Raji (cell line): Measurements from ENCODE around the gene UBR1.

Experiments
- POLR2A ChIP-seq: IDR thresholded peaks from 2 replicates; pipeline ENCODE4 v1.6.1; 2011; ENCODE audit warnings: low read depth, low read length, control low read depth; ENCODE audit not compliant: insufficient read depth

The UBR1 gene

DNA sequence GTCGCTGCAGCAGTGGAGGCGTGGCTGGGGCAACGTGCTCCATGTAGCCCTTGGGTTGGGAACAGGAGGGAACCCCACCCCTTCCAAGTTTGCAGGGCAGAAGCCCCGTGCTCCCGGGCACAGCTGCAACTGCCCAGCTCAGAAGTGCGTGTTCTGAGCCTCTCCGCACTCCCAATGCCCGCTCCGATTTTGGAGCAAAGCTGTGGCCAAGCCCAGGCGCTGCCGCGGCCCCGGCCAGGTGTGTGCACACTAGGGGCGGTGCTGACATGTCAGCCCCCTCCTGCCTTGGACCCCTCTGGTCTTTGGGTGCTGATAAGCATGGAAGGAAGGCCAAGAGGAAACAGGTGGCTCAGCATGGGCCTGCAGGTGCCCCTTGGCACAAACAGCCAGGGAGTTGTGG is 97.7 kb downstream of the UBR1 start:
- TF ChIP-seq POLR2A = no peak

DNA sequence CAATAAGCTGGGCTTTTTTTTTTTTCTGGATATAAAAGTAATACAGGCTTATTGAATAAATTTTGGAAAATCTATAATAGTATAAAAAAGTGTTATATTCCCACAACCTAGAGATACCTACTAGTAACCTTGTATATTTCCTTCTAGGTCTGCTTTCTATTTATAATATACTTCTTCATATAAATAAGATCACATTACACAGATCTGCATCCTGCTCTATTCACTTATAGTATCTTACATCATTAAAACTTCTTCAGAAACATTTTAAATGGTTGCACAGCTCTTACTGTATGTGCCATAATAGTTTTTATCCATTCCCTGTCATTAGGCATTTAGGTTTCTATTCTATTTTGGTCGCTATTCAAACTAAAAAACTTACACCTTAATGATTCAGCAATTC is 98.3 kb downstream of the UBR1 start:
- TF ChIP-seq POLR2A = no peak

DNA sequence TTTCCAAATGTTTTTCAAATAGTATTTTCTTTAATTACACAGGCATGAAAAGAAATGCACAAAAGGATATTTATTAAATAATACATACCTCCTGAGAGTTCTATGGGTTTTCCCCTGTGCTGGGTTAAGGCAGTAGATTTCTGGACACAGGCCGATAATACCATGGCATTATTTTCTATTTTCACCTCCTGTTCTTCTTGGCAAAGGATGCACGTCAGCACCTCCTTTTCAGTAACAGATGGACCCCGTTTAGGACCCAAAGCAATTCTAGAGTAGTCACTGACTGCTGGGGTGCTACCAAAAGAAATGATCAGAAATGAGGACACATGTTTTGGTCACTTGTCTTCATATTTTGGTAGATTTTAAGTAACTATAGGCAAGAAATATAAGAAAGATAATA is 98.8 kb downstream of the UBR1 start:
- no peak for TF ChIP-seq POLR2A

DNA sequence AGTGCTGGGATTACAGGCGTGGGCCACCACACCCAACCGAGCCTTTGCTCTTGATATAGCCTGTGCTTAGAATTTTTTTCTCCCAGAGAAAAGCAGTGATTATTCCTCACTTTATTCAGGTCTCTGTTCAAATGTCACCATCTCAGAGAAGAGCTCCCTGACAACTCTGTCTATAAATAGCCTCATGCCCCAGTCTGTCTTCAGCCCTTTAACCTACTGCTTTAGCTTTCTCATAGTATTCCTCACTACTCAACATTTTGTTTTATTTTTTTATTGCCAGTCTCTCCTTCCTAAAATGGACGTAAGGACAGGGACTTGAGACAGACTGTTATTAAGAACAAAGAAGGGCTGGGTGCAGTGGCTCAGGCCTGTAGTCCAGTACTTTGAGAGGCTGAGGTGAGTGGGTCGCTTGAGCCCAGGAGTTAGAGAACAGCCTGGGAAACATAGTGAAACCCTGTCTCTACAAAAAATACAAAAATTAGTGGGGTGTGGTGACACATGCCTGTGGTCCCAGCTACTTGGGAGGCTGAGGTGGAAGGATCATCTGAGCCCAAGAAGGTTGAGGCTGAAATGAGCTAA is 106.5 kb downstream of the UBR1 start:
- TF ChIP-seq POLR2A = no peak

DNA sequence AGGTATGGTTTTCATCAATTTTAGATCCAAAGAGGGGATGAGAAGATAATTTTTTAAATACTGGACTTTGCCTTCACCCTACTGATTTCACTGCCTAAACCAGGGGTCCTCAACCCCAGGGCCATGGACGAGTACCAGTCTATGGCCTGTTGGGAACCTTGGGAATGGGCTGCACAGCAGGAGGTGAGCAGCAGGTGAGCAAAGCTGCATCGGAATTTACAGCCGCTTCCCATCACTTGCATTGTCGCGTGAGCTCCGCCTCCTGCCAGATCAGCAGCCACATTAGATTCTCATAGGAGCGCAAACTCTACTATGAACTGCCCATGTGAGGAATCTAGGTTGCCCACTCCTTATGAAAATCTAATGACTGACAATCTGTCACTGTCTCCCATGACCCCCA is 109.0 kb downstream of the UBR1 start:
- TF ChIP-seq POLR2A = no peak

DNA sequence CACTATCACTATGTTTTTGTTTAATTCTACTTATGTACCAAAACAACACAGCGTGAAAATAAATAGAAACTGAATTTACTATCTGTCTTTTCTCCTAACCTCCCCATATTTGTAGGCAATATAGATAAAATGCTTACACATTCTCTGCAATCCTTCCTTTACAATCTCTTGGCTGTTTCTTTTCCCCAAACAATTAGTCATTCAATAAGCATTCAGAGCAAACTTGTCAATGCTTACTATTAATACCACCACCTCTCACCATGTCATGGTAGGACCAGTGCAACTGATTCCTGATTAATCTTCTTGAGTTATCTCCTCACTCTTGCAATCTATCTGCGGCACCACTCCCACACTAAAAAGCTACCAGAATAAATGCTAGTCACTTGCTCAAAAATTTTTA is 111.3 kb downstream of the UBR1 start:
- TF ChIP-seq POLR2A = no peak

DNA sequence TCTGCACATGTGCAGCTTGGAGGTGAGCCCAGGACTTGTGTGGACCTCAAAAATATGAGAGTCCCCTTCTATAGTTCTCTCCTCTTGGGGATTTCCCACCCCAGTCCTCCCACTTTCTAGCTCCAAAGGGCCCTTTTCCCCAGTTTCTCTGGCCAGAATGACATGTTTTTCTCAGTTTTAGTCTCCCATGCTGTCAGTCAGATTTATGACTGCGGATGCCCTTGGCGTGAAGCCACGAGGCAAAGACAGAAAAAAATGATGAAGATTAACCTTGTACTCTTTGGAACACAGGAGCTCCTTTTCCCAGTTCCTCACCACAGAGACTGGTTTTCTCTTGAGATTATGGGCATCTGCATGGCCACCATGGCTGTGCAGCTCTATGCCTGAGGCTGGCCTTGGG is 113.2 kb downstream of the UBR1 start:
- TF ChIP-seq POLR2A = no peak

DNA sequence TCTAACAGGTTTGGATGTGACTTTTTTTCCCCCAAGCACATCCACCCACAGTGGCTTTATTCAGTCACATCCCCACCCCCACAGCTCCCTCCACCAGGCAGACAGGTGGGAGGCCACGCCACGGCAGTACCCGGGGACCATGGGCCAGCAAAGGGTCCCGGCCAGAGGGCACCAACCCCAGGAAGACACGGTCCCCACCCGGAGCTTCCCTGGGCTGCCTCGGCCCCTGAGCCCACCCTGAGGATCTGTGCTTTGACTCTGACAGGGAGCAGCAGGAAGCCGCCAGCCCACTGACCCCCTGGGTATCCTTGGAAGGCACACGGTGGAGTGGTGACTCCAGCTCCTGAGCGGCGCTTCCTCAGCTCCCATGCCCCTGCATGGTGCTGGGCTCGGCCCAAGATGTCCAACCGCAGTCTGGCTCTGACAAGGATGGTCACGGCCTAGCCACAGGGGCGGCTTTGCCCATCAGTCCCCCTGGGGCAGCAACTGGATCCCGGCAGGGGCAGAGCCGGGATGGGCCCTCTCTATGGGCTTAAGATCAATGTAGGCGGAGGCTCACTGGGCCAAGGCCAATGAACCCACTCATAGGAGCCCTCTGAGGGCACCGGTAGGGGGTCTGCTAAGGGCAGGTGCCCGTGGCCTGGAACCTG is 119.0 kb downstream of the UBR1 start:
- no peak for TF ChIP-seq POLR2A

DNA sequence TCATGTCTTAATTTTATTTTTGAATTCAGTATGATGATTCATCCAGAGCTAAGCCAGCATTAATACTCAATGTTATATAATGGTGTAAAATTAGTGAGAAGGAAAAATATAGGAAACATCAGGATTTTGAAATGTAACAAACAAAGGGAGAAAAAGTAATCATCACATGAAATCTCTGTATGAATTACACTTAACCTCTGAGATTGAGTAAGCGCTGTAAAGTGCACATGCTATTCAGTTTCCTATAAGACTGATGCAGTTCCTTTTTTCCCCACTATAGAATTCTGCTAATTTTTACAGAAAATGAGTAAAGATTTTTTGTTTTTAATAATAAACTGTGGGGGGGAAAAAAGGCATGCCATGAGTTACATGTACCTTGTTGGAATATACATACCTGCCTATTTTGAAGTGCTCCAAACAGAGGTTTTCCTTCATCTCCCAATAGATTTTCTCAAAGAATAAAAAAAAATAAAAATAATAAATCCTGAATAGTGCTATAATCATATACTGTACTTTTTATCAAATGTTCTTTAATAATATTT is 121.3 kb downstream of the UBR1 start:
- no peak for TF ChIP-seq POLR2A

DNA sequence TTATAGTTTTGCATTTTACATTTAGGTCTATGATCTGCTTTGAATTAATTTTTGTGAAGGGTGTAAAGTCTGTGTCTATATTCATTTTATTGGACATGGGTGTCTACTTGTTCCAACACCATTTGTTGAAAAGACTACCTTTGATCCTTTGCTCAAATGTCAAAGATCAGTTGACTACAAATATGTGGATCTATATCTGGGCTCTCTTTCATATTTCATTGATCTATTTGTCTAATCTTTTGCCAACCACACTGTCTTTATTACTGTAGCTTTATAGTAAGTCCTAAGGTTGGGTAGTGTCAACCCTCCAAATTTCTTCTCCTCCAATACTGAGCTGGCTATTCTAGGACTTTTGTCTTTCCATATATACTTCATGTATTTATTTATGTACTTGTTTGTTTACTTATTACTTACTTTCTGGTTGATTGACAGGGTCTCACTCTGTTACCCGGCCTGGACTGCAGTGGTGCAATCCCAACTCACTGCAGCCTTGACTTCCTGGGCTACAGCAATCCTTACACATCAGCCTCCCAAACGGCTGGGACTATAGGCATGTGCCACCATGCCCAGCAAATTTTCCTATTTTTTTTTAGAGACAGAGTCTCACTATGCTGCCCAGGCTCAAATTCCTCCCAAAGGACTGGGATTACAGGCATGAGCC is 131.5 kb downstream of the UBR1 start:
- TF ChIP-seq POLR2A = no peak

DNA sequence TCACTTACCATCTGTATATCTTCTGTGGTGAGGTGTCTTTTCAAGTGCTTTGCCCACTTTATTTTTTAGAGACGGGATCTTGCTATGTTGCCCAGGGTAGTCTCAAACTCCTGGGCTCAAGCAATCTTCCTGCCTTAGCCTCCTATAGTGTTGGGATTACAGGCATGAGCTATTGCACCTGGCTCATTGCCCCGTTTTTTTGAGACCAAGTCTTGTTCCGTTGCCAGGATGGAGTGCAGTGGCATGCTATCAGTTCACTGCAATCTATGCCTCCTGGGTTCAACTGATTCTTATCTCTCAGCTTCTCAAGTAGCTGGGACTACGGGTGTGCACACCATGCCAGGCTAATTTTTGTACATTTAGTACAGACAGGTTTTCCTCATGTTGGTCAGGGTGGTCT is 132.7 kb downstream of the UBR1 start:
- TF ChIP-seq POLR2A = no peak

DNA sequence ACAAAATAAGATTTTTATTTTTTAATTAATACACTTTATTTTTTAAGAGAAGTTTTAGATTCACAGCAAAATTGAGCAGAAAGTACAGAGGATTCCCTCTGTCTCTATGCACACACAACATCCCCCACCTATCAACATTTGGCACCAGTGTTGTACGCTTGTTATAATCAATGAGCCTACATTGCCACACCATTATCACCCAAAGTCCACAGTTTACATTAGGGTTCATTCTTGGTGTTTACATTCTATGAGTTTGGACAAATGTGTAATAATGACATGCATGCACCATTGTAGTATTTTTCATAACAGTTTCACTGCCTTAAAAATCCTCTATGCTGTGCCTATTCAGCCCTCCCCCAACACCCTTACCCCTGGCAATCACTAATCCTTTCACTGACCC is 134.0 kb downstream of the UBR1 start:
- no peak for TF ChIP-seq POLR2A

DNA sequence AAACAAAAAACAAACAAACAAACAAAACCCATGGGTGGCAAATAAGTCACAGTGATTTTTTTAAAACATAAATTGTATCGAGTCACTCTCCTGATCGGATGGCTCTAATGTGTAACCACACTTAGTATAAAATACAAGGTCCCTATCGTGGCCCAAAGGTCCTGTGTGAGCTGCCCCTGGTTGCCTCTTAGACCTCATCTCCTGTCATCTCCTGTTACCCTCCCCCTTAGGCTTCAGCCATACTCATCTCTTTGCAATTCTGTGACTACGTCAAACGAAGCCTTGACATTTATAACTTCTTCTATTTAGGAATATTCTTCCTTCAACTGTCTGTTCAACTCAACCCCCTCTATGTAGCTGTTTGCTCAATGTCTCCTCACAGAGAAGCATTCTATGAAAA is 141.4 kb downstream of the UBR1 start:
- no peak for TF ChIP-seq POLR2A

DNA sequence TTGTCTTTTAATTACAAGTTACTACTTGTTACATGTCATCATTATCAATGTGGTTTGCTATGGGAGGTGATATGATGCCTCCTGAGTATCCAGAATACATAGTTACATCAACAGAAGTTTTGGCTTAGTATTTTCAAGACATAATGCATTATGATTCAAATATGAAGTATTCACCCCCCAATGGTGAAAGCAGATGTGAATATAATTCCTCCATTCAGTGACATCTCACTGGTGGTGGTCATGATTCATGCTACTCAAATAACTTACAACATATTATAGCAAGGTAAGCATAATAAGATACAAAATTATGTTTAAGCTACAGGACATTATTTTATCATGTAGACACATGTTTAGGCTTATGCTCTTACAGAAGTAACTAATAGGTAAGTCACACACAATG is 150.3 kb downstream of the UBR1 start:
- TF ChIP-seq POLR2A = no peak

DNA sequence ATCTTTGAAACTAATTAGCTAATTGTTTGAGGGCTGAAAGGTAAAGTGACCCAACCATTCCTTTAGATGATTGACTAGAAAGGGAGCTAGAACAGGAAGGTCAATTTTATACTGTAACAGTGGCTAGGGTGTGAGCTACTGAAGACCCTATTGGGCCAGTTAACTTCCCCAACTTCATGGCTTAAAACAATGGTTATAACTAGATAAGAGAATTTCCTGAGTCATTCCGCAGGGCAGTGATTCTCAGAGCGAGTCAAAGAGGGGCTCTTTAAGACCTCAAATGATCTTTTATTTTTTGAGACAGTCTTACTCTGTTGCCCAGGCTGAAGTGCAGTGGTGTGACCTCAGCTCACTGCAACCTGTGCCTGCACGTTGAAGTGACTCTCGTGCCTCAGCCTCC is 151.5 kb downstream of the UBR1 start:
- TF ChIP-seq POLR2A = no peak

DNA sequence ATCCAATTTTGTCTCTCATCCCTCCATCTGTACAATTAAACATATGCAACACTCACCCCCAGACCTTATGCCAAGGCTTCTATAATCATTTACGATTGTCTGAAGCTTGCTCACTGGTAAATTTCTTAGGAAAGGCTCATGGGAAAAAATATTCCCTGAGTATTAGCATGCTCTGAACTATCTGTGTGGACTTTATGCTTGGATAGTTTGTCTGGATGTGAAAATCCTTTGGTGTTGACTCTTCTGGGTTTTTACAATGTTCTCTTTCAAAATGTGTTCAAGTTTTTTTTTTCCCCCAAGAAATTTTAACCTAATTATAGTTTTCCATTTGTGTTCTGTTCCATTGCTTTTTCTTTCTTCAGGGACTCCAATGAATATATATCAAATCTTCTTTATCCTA is 165.3 kb downstream of the UBR1 start:
- TF ChIP-seq POLR2A = no peak
